Fibroblast of villous mesenchyme (primary cell): ENCODE measurements around the gene ALPL. TPM values are rescaled to one million over a fixed set of nuclear protein-coding genes. Genes with fewer than 3 reads are reported as not detected.
A peak's percentile ranks its signal among the peaks of the same experiment; 100 is the strongest.

ENCODE experiments used
- DNase-seq: peaks from one replicate; pipeline ENCODE4 v3.0.0-alpha.2; 2010; ENCODE audit warnings: low read depth
- H3K4me3 ChIP-seq: 2 replicates; pipeline ENCODE4 v1.5.1; 2011; ENCODE audit warnings: low read depth, mild to moderate bottlenecking, low read length
- CTCF ChIP-seq: IDR thresholded peaks from 2 replicates; pipeline ENCODE4 v1.5.1; 2012; ENCODE audit warnings: low read depth, mild to moderate bottlenecking, low read length; ENCODE audit not compliant: insufficient read depth
- total RNA-seq: library from RNA; depleted of rRNA; stranded (reverse); fragments of >200 nt; gene quantifications from 2 replicates; pipeline ENCODE4 v1.2.3, GENCODE V29; 2012

ALPL gene
- total RNA-seq, 1 donor = 1.7 TPM

GRCh38 chr1:21605964-21606705, 96.9 kb downstream of the ALPL start:
- no peak overlapping the region for H3K4me3 ChIP-seq
- no peak for DNase-seq
- TF ChIP-seq CTCF = no peak

GRCh38 chr1:21607549-21608529, 98.6 kb downstream of the ALPL start:
- DNase-seq = peak; percentile 70
- TF ChIP-seq CTCF = no peak
- H3K4me3 ChIP-seq = no peak overlapping the region

GRCh38 chr1:21608798-21609197, 99.6 kb downstream of the ALPL start:
- no peak for DNase-seq
- H3K4me3 ChIP-seq = no peak overlapping the region
- no peak for TF ChIP-seq CTCF

GRCh38 chr1:21610027-21610426, 100.8 kb downstream of the ALPL start:
- no peak for TF ChIP-seq CTCF
- no peak for DNase-seq
- no peak overlapping the region for H3K4me3 ChIP-seq

GRCh38 chr1:21610989-21611785, 102.0 kb downstream of the ALPL start:
- no peak overlapping the region for H3K4me3 ChIP-seq
- DNase-seq = no peak
- no peak for TF ChIP-seq CTCF

GRCh38 chr1:21612057-21612456, 102.8 kb downstream of the ALPL start:
- no peak for TF ChIP-seq CTCF
- DNase-seq = no peak

More at GRCh38 chr1:21612057-21612456, 102.8 kb downstream of the ALPL start:
- no peak overlapping the region for H3K4me3 ChIP-seq
